Gastroesophageal sphincter (tissue), 4 donors: ENCODE results near the gene CHRM5. TPM values are rescaled to one million over a fixed set of nuclear protein-coding genes. Genes with fewer than 3 reads are reported as not detected.

Experiments
- ATAC-seq: fragments of 150-250 bp; one replicate; pipeline ENCODE4 v1.9.1; 2016; ENCODE audit warnings: mild to moderate bottlenecking, moderate library complexity
- H3K27ac ChIP-seq, 4 donors: fragments of 200-600 bp; sonication (generic) in 3 of 4; 1 replicate in 3 of 4; 2 replicates in 1 of 4; pipeline ENCODE4 v1.5.1; 2016 to 2019
- H3K27me3 ChIP-seq: fragments of 200-600 bp; sonication (generic); one replicate; pipeline ENCODE4 v1.5.1; 2019
- H3K36me3 ChIP-seq, 2 donors: fragments of 200-600 bp; sonication (generic); one replicate each; pipeline ENCODE4 v1.5.1; 2019; ENCODE audit warnings: control low read depth in 1 of 2
- H3K4me1 ChIP-seq, 3 donors: fragments of 200-600 bp; sonication (generic); 1 replicate in 2 of 3; 2 replicates in 1 of 3; pipeline ENCODE4 v1.5.1; 2016 to 2019; ENCODE audit warnings: control low read depth in 2 of 3
- H3K4me3 ChIP-seq, 2 donors: fragments of 200-600 bp; sonication (generic); one replicate each; pipeline ENCODE4 v1.5.1; 2019; ENCODE audit warnings: mild to moderate bottlenecking in 1 of 2, moderate library complexity in 1 of 2
- H3K9me3 ChIP-seq, 3 donors: fragments of 200-600 bp; sonication (generic); one replicate each; pipeline ENCODE4 v1.5.1; 2017 to 2019; ENCODE audit warnings: control low read depth in 2 of 3
- CTCF ChIP-seq, 4 experiments: fragments of 200-600 bp in 2 of 4; fragments of 450-650 bp in 2 of 4; sonication (generic) in 1 of 4; IDR thresholded peaks; one replicate each; pipeline ENCODE4 v1.5.1; 2017 to 2019; ENCODE audit warnings: antibody characterized with exemption in 4 of 4, mild to moderate bottlenecking in 2 of 4, moderate library complexity in 2 of 4
- EP300 ChIP-seq: sonication (generic); formaldehyde crosslinking; IDR thresholded peaks from one replicate; pipeline ENCODE4 v1.6.1; 2017; ENCODE audit warnings: antibody characterized with exemption, mild to moderate bottlenecking
- POLR2A ChIP-seq, 2 donors: fragments of 450-650 bp; IDR thresholded peaks; one replicate each; pipeline ENCODE4 v1.6.1; 2017; ENCODE audit warnings: antibody characterized with exemption in 2 of 2, mild to moderate bottlenecking in 2 of 2, moderate library complexity in 1 of 2
- POLR2AphosphoS5 ChIP-seq: sonication (generic); formaldehyde crosslinking; IDR thresholded peaks from one replicate; pipeline ENCODE4 v1.6.1; 2017; ENCODE audit warnings: antibody characterized with exemption
- WGBS, 2 donors: methylation state at CpG; one replicate each; pipeline ENCODE4 v1.1.5; 2018; ENCODE audit warnings: low coverage in 1 of 2; 5-methylcytosine and 5-hydroxymethylcytosine counted together
- total RNA-seq, 4 donors: library from RNA; depleted of rRNA; stranded (reverse); fragments of >200 nt; gene quantifications; one replicate each; pipeline ENCODE4 v1.1.0, GENCODE V29; 2016

The CHRM5 gene
- total RNA-seq, 4 donors from 2014 or later, result not detected

- no peaks in the 10 kb centered on the region for H3K27me3 ChIP-seq
- no peak overlapping the region for H3K4me3 ChIP-seq
- H3K9me3 ChIP-seq, result no peaks in the 10 kb centered on the region
- WGBS, 2 donors, result 0% methylated on average over 1 of the region's 1 CpG
- TF ChIP-seq POLR2AphosphoS5, result no peak
- no peak for TF ChIP-seq POLR2A (IDR thresholded peaks at IDR 0.05)
- ATAC-seq, result no peak
- peaks cover 0 to 4% (median 0%) of the 10 kb centered on the region in 3 donors for H3K4me1 ChIP-seq
- H3K36me3 ChIP-seq, result no peaks in the 10 kb centered on the region
- H3K27ac ChIP-seq, result no peak overlapping the region
These were observed 96.1 kb downstream of the CHRM5 start for GRCh38 chr15:34064438-34064837.

GRCh38 chr15:34065261-34065660, 97.0 kb downstream of the CHRM5 start:
- Histone ChIP-seq H3K27ac (no peak overlapping the region), H3K4me3 (no peak overlapping the region), H3K27me3 (no peaks in the 10 kb centered on the region), H3K4me1 (peaks cover 0 to 4% (median 0%) of the 10 kb centered on the region in 3 donors), H3K9me3 (no peaks in the 10 kb centered on the region), H3K36me3 (no peaks in the 10 kb centered on the region)
- WGBS, 2 donors, result 88 to 90% methylated on average over 3 of the region's 3 CpGs
- no peak for ATAC-seq
- TF ChIP-seq POLR2AphosphoS5 (no peak), POLR2A (IDR thresholded peaks at IDR 0.05) (no peak), EP300 (no peak), CTCF (IDR thresholded peaks at IDR 0.05) (no peak)

GRCh38 chr15:34065941-34066340, 97.6 kb downstream of the CHRM5 start:
- no peaks in the 10 kb centered on the region for H3K36me3 ChIP-seq
- H3K27me3 ChIP-seq, result no peaks in the 10 kb centered on the region
- WGBS, 2 donors, result 77 to 80% methylated on average over 1 to 4 of the region's 8 CpGs
- no peaks in the 10 kb centered on the region for H3K9me3 ChIP-seq
- no peak overlapping the region for H3K4me3 ChIP-seq
- no peak overlapping the region for H3K27ac ChIP-seq
- no peak for TF ChIP-seq CTCF (IDR thresholded peaks at IDR 0.05)
- no peak for TF ChIP-seq POLR2A (IDR thresholded peaks at IDR 0.05)
- TF ChIP-seq EP300, result no peak
- TF ChIP-seq POLR2AphosphoS5, result no peak
- H3K4me1 ChIP-seq, result peaks cover 0 to 4% (median 0%) of the 10 kb centered on the region in 3 donors
- ATAC-seq, result no peak

- WGBS, 2 donors, result 60 to 78% methylated on average over 1 to 6 of the region's 6 CpGs
- H3K27me3 ChIP-seq, result no peaks in the 10 kb centered on the region
- no peak overlapping the region for H3K27ac ChIP-seq
- no peaks in the 10 kb centered on the region for H3K4me1 ChIP-seq
- no peaks in the 10 kb centered on the region for H3K9me3 ChIP-seq
- H3K4me3 ChIP-seq, result no peak overlapping the region
- no peak for ATAC-seq
- H3K36me3 ChIP-seq, result no peaks in the 10 kb centered on the region
- no peak for TF ChIP-seq EP300
- no peak for TF ChIP-seq POLR2AphosphoS5
- TF ChIP-seq CTCF (IDR thresholded peaks at IDR 0.05), result no peak
- no peak for TF ChIP-seq POLR2A (IDR thresholded peaks at IDR 0.05)
These were observed 101.7 kb downstream of the CHRM5 start for GRCh38 chr15:34070003-34070402.

GRCh38 chr15:34076785-34077184, 108.5 kb downstream of the CHRM5 start:
- TF ChIP-seq CTCF (IDR thresholded peaks at IDR 0.05), result no peak
- no peak for TF ChIP-seq POLR2A (IDR thresholded peaks at IDR 0.05)
- no peak for TF ChIP-seq EP300
- no peak for TF ChIP-seq POLR2AphosphoS5
- no peak overlapping the region for H3K27ac ChIP-seq
- 87 to 97% methylated on average over 4 of the region's 4 CpGs for WGBS, 2 donors
- H3K27me3 ChIP-seq, result no peaks in the 10 kb centered on the region
- no peaks in the 10 kb centered on the region for H3K9me3 ChIP-seq
- H3K4me3 ChIP-seq, result no peak overlapping the region
- H3K36me3 ChIP-seq, result no peaks in the 10 kb centered on the region
- no peaks in the 10 kb centered on the region for H3K4me1 ChIP-seq
- ATAC-seq, result no peak
